ENCODE data around the gene PPP2R2C. TPM values are rescaled to one million over a fixed set of nuclear protein-coding genes. Genes with fewer than 3 reads are reported as not detected.

Gene PPP2R2C
- total RNA-seq, 1 experiment from 2014 or later = 8.1 TPM

DNA sequence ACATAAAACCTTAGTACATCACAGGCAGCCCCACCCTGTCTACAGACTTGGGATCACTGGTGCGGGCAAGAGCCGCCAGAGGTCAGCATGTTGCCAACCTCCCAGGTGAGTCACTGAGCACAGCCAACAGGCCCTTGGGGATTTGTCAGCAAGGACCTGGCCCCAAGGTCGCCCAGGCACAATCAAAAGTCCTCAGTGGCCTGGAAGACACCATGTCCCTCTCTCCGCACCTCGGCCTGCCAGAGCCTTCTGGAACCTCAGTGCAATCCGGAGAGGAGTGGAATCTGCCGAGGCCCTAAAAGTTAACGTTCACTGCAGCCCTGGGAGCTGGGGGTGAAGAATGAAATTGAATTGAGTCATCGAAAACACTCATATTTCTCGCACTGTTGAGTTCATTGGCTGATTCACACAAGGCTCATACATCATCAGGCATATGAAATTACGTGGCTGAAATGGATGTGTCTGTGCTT, 128.4 kb downstream of the PPP2R2C start:
- Histone ChIP-seq H3K4me2 (ENCODE audit: insufficient read depth, insufficient read length, low read length) (no peak overlapping the region), H3K14ac (ENCODE audit: insufficient read depth, low read length) (no peak overlapping the region), H3K27ac (ENCODE audit: insufficient read length, low read depth, low read length) (no peak overlapping the region), H3K23ac (ENCODE audit: insufficient read length, low read depth, low read length) (no peak overlapping the region), H3K23me2 (ENCODE audit: insufficient read length, low read depth, low read length, poor library complexity, severe bottlenecking) (peaks cover 3% of the 10 kb centered on the region), H3K18ac (ENCODE audit: insufficient read length, low read depth, low read length) (no peak overlapping the region), H4K8ac (replicated peaks; ENCODE audit: insufficient read length, low read depth, low read length) (no peak overlapping the region), H3K27me3 (ENCODE audit: insufficient read depth, low read length) (no peaks in the 10 kb centered on the region), H3T11ph (ENCODE audit: low read length) (no peak overlapping the region), H4K5ac (ENCODE audit: insufficient read length, low read depth, low read length) (no peak overlapping the region), H3K56ac (ENCODE audit: insufficient read length, low read depth, low read length) (no peak overlapping the region), H4K91ac (ENCODE audit: insufficient read length, low read depth, low read length) (no peak overlapping the region), H2BK12ac (ENCODE audit: insufficient read length, low read depth, low read length) (no peak overlapping the region), H2AFZ (ENCODE audit: low read length) (no peak overlapping the region), H4K20me1 (ENCODE audit: control insufficient read depth, insufficient read depth, insufficient read length) (no peaks in the 10 kb centered on the region), H2BK15ac (ENCODE audit: low read depth, low read length) (no peak overlapping the region), H2BK5ac (ENCODE audit: insufficient read length, low read length) (no peak overlapping the region), H3K4me1 (ENCODE audit: insufficient read depth, low read length) (no peaks in the 10 kb centered on the region; the same call in 1 of the 2 replicates), H3K4ac (ENCODE audit: low read depth, low read length) (no peak overlapping the region), H3K9me3 (ENCODE audit: control insufficient read depth, low read depth, low read length) (no peaks in the 10 kb centered on the region), H3K79me2 (ENCODE audit: insufficient read depth, low read length) (no peaks in the 10 kb centered on the region), H3K9ac (ENCODE audit: extremely low read depth, insufficient read length, low read length) (no peak overlapping the region), H3K79me1 (ENCODE audit: insufficient read depth, low read depth, low read length, poor library complexity, severe bottlenecking) (no peaks in the 10 kb centered on the region), H2BK20ac (ENCODE audit: low read depth, low read length, poor library complexity, severe bottlenecking) (no peak overlapping the region), H2AK5ac (ENCODE audit: insufficient read length, low read length) (no peak overlapping the region), H2BK120ac (ENCODE audit: low read depth, low read length, poor library complexity, severe bottlenecking) (no peak overlapping the region)
- Mint-ChIP-seq H3K27me3 (ENCODE audit: low read depth) (peaks cover 4% of the 10 kb centered on the region), H3K4me3 (no peak overlapping the region), H3K4me1 (peaks cover 0 to 20% of the 10 kb centered on the region in 2 experiments; a peak in 2 of 4 replicates), H3K9me3 (no peaks in the 10 kb centered on the region; a peak in 1 of 5 replicates), H3K36me3 (ENCODE audit: insufficient read depth in 1 of 3, low read depth in 3 of 3) (no peaks in the 10 kb centered on the region), H3K27ac (no peak overlapping the region)
- TF ChIP-seq, protein P1, sequence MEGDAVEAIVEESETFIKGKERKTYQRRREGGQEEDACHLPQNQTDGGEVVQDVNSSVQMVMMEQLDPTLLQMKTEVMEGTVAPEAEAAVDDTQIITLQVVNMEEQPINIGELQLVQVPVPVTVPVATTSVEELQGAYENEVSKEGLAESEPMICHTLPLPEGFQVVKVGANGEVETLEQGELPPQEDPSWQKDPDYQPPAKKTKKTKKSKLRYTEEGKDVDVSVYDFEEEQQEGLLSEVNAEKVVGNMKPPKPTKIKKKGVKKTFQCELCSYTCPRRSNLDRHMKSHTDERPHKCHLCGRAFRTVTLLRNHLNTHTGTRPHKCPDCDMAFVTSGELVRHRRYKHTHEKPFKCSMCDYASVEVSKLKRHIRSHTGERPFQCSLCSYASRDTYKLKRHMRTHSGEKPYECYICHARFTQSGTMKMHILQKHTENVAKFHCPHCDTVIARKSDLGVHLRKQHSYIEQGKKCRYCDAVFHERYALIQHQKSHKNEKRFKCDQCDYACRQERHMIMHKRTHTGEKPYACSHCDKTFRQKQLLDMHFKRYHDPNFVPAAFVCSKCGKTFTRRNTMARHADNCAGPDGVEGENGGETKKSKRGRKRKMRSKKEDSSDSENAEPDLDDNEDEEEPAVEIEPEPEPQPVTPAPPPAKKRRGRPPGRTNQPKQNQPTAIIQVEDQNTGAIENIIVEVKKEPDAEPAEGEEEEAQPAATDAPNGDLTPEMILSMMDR (conservative IDR thresholded peaks at IDR 0.05) = peak; percentile 50; the same call in 2 of the 3 replicates
- WGBS (ENCODE audit: extremely low coverage, insufficient read length, low lambda C conversion rate) = no CpG with 5 or more reads among the region's 11 CpGs
- peak; percentile 64 for DNase-seq

All from H9 (cell line).